Peyer's patch (tissue), 4 donors: Measurements from ENCODE around the gene AMBRA1. TPM values are rescaled to one million over a fixed set of nuclear protein-coding genes. Genes with fewer than 3 reads are reported as not detected.

Experiments used
- DNase-seq, 3 donors: peaks; one replicate each; pipeline ENCODE4 v3.0.0-alpha.2; 2017 to 2019
- H3K27ac ChIP-seq, 4 donors: fragments of 200-600 bp; sonication (generic); one replicate each; pipeline ENCODE4 v1.5.1; 2016 to 2019
- H3K27me3 ChIP-seq, 2 donors: fragments of 200-600 bp; sonication (generic); one replicate each; pipeline ENCODE4 v1.5.1; 2019
- H3K36me3 ChIP-seq, 3 donors: fragments of 200-600 bp; sonication (generic); one replicate each; pipeline ENCODE4 v1.5.1; 2016 to 2019
- H3K4me1 ChIP-seq, 4 donors: fragments of 200-600 bp; sonication (generic); one replicate each; pipeline ENCODE4 v1.5.1; 2016 to 2019
- H3K4me3 ChIP-seq, 4 donors: fragments of 200-600 bp; sonication (generic); 1 replicate in 3 of 4; 2 replicates in 1 of 4; pipeline ENCODE4 v1.5.1; 2016 to 2019; ENCODE audit warnings: mild to moderate bottlenecking in 1 of 4
- H3K9me3 ChIP-seq, 4 donors: fragments of 200-600 bp; sonication (generic); one replicate each; pipeline ENCODE4 v1.5.1; 2016 to 2019; ENCODE audit warnings: mild to moderate bottlenecking in 1 of 4
- POLR2A ChIP-seq, 2 donors: fragments of 450-650 bp; IDR thresholded peaks; one replicate each; pipeline ENCODE4 v1.5.1; 2017; ENCODE audit warnings: antibody characterized with exemption in 2 of 2, mild to moderate bottlenecking in 2 of 2, moderate library complexity in 2 of 2
- total RNA-seq, 4 donors: library from RNA; depleted of rRNA; stranded (reverse); fragments of >200 nt; gene quantifications; one replicate each; pipeline ENCODE4 v1.1.0, GENCODE V29; 2016
- TF ChIP-seq, protein P1 (sequence below), 6 experiments: fragments of 450-650 bp in 4 of 6; fragments of 200-600 bp in 2 of 6; sonication (generic) in 1 of 6; IDR thresholded peaks; one replicate each; pipeline ENCODE4 v1.5.1; 2017 to 2019; ENCODE audit warnings: antibody characterized with exemption in 6 of 6, mild to moderate bottlenecking in 3 of 6, moderate library complexity in 1 of 6

The AMBRA1 gene
- total RNA-seq, 4 donors from 2014 or later = 28.9 to 61.6 (median 41.6) TPM

DNA sequence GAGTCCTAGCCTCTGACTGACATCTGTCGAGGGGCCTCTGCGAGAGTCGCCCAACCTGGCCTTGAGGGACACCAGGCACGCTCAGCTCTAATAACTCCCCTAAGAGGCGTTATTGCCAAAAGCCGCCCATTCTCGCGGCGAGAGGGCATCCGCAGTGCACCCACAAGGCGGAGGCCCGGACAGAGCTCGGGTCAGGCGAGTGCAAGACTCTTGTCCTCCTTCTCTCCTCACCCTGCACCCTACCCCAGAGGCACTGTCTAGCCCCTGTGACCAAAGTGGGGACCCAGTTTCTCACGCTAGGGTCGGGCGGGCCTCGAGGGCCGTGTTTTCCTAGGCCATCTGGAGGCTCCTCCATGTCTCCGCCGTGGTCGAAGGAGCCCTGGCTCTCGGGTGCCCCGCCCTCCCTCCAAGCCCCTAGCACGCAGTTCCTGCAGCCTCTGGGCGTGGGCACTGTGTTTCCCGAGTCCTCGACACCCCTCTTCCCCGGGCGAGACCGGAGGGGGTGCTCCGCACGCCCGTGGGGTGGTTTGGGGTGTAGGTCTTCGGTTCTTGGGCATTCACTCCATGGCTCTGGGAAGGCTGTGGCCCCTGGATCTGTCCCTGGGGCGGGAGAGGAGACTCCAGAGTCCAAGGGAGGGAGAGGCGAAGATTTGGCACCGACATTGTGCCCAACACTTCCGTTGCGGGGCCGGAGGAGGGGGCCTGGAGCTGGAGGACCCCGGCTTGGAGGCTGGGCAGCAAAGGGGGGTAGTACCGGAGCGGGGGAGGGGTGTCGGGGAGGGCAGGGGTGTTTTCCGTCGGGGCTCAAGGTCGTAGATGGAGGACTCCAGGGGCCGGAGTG, 203.3 kb downstream of the AMBRA1 start:
- H3K4me3 ChIP-seq = peak overlapping the region in 2 of 4 donors; percentile 55 to 63
- peaks cover 0 to 32% of the 10 kb centered on the region in 2 donors for H3K27me3 ChIP-seq
- peaks cover 0 to 56% (median 24%) of the 10 kb centered on the region in 4 donors for H3K4me1 ChIP-seq
- DNase-seq = peak in 1 of 3 donors; percentile 56
- no peak overlapping the region for H3K27ac ChIP-seq
- no peaks in the 10 kb centered on the region for H3K9me3 ChIP-seq
- TF ChIP-seq, protein P1, sequence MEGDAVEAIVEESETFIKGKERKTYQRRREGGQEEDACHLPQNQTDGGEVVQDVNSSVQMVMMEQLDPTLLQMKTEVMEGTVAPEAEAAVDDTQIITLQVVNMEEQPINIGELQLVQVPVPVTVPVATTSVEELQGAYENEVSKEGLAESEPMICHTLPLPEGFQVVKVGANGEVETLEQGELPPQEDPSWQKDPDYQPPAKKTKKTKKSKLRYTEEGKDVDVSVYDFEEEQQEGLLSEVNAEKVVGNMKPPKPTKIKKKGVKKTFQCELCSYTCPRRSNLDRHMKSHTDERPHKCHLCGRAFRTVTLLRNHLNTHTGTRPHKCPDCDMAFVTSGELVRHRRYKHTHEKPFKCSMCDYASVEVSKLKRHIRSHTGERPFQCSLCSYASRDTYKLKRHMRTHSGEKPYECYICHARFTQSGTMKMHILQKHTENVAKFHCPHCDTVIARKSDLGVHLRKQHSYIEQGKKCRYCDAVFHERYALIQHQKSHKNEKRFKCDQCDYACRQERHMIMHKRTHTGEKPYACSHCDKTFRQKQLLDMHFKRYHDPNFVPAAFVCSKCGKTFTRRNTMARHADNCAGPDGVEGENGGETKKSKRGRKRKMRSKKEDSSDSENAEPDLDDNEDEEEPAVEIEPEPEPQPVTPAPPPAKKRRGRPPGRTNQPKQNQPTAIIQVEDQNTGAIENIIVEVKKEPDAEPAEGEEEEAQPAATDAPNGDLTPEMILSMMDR (IDR thresholded peaks at IDR 0.05) = no peak
- TF ChIP-seq POLR2A (IDR thresholded peaks at IDR 0.05) = no peak
- H3K36me3 ChIP-seq = no peaks in the 10 kb centered on the region

DNA sequence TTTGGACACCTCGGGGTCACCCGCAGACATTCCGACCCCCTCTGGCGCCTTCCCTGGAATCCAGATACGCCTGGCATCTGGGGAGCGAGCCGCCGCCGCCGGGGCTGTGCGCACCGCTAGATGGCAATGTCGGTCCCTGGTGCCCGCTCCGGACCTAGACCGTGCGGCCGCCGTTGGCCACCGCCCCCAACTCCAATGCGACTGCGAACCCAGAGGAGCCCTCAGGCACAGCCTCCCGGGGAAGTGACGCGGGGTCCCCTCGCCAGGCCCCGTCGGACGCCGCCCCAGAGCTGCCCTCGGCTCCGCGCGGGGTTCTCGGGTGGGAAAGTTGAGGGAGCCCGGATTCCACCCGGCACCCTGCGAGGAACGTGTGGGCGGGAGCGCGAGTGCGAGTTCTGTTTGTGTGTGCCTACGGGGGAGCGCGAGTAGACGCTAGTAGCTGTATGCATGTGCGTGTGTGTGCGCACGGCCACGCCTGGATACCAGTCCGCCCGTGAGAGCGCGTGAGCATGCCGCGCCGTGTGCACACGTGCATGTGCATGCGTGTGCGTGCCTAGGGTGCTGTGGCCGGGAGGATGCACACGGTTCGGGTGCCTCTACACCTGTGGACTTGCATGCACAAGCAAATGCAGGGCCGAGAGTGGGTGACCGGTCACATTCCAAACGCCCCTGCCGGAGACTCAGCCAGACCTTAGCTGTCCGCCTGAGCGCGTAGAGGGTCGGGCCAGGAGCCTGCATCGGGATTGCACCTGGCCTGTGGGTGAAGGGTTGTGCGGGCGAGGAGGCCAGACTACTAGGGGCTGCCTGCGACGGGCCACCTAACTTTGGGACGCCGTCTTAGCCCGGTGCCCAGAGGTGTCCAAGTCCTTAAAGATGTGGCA, 204.1 kb downstream of the AMBRA1 start:
- H3K4me1 ChIP-seq = peaks cover 0 to 56% (median 24%) of the 10 kb centered on the region in 4 donors
- H3K27me3 ChIP-seq = peaks cover 0 to 32% of the 10 kb centered on the region in 2 donors
- peak overlapping the region in 3 of 4 donors; percentile 37 to 63 (median 51) for H3K4me3 ChIP-seq
- H3K36me3 ChIP-seq = no peaks in the 10 kb centered on the region
- no peaks in the 10 kb centered on the region for H3K9me3 ChIP-seq
- DNase-seq = peak in 2 of 3 donors; percentile 72 to 85
- TF ChIP-seq, protein P1 (IDR thresholded peaks at IDR 0.05) = peak in 5 of 6 experiments; percentile 24 to 85 (median 75)
- TF ChIP-seq POLR2A (IDR thresholded peaks at IDR 0.05) = no peak
- no peak overlapping the region for H3K27ac ChIP-seq

DNA sequence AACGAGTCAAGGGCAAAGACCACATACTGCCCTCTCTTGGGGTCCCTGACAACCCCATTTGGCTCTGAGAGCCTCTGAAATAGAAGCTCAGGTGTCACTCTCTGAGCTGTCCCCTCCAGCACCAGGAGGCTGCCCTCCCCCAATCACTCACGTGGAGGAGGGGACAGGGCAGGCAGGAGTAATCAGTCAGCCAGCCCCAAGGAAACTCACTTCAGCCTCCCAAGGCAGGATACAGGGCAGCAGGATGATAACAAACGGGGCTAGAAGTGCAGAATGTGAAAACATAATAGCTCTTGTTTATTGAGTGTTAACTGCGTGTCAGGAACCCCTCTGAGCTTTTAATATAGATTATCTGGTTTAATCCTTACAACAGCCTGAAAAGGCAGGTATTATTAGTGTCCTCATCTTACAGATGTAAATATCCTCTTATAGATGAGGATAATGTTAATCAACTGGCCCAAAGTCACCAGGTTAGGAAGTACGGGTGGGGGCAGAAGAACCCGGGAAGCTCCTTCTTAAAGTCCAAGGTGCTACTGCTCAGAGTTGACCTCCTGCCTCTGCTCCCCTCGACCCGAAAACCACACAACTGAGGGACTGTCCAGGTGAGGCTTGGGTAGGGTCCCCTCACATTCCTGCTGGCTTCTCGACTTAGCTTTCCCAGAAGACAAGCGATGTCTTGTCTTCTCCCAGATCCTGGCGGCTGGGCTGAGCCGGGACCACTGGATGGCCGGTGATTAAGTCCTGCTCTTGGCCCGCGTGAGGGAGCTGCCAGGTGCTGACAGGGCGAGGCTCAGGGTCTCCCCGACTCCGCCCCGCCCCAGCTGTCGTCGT, 205.0 kb downstream of the AMBRA1 start:
- Histone ChIP-seq H3K4me1 (peaks cover 0 to 63% (median 24%) of the 10 kb centered on the region in 4 donors), H3K9me3 (no peaks in the 10 kb centered on the region), H3K27me3 (peaks cover 0 to 32% of the 10 kb centered on the region in 2 donors), H3K4me3 (peak overlapping the region in 1 of 4 donors; percentile 55), H3K27ac (no peak overlapping the region), H3K36me3 (no peaks in the 10 kb centered on the region)
- DNase-seq = peak in 1 of 3 donors; percentile 40
- no peak for TF ChIP-seq POLR2A (IDR thresholded peaks at IDR 0.05)
- TF ChIP-seq, protein P1 (IDR thresholded peaks at IDR 0.05) = no peak

DNA sequence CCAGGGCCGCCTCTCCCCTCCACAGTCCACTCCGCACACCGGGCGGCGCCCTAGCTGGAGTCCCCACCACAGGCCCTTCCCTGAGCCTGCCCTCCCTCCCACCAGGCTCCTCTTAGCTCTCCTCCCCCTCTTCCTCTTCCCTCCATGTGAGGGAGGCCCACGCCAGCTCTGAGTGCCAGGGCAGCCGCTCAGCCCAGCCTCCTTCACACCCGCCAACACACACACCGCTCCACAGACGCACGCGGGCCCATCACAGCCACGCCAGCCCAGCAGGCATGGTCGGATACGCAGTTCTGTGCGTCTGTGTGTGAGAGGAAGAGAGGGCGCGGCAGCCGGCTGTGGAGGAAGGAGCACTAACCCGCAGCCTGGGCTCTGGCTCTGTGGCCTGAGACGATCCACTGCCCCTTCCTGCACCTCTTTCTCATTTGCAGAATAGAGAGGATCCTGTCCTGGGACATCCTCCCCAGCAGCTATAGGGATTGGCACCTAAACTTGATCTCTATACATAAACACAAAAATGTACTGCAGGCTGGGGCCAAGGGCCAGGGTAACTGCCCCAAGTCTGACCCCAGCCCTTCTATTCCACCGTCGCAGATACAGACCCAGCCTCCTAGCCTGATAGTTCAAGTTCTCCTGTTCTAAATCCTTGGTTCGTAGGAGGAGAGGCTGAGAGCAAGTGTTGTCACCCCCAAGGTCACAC, 205.8 kb downstream of the AMBRA1 start:
- Histone ChIP-seq H3K27me3 (peaks cover 0 to 32% of the 10 kb centered on the region in 2 donors), H3K27ac (no peak overlapping the region), H3K4me3 (no peak overlapping the region), H3K36me3 (no peaks in the 10 kb centered on the region), H3K4me1 (peaks cover 0 to 68% (median 24%) of the 10 kb centered on the region in 4 donors), H3K9me3 (no peaks in the 10 kb centered on the region)
- no peak for DNase-seq
- no peak for TF ChIP-seq POLR2A (IDR thresholded peaks at IDR 0.05)
- TF ChIP-seq, protein P1 (IDR thresholded peaks at IDR 0.05) = no peak
